ENCODE data around the gene VPS13D. TPM values are rescaled to one million over a fixed set of nuclear protein-coding genes. Genes with fewer than 3 reads are reported as not detected.
A peak's percentile ranks its signal among the peaks of the same experiment; 100 is the strongest.

VPS13D gene
- total RNA-seq, 1 experiment from 2014 or later, result 31.6 TPM

GRCh38 chr1:12502336-12503109, 272.7 kb downstream of the VPS13D start:
- no peaks in the 10 kb centered on the region for H3K9me2 ChIP-seq (ENCODE audit: insufficient read depth)
- H3K27ac ChIP-seq (ENCODE audit: low read depth, low read length), result no peak overlapping the region
- peaks cover 11 to 28% of the 10 kb centered on the region in 2 experiments for H3K4me1 ChIP-seq (ENCODE audit: control insufficient read depth in 1 of 2, insufficient read depth in 2 of 2, low read length in 2 of 2)
- H3K27me3 ChIP-seq (ENCODE audit: insufficient read depth, low read length), result no peaks in the 10 kb centered on the region
- ChIA-PET CTCF (no interaction called here), POLR2A (no interaction called here), RAD21 (ENCODE audit: low non-redundant PET in 1 of 2, low total read pairs in 2 of 2, uncharacterized antibody in 2 of 2, unreplicated experiment in 2 of 2) (interaction anchor here in 1 of 2 experiments (0.5 kb wide), 1 partner anchor 69 kb away, joined by 3 read pairs; no protein-coding TSS in a partner anchor)
- H3K79me2 ChIP-seq (ENCODE audit: insufficient read depth, low read length), result no peaks in the 10 kb centered on the region
- H4K20me1 ChIP-seq (ENCODE audit: insufficient read depth), result no peaks in the 10 kb centered on the region
- H3K9ac ChIP-seq (ENCODE audit: low read length), result peak overlapping the region; percentile 40
- intact Hi-C loops (cut with micrococcal nuclease), result no loop called here
- peak overlapping the region; percentile 73 for H3K4me2 ChIP-seq (ENCODE audit: low read length)
- no TSS peak for BruUV-seq (replicated peaks)
- no peak for TF ChIP-seq SRF (IDR thresholded peaks at IDR 0.05; ENCODE audit: low read depth)
- no peak for TF ChIP-seq FOSL1 (IDR thresholded peaks at IDR 0.05; ENCODE audit: low read depth)
- TF ChIP-seq POLR2A (IDR thresholded peaks at IDR 0.05; ENCODE audit: borderline replicate concordance, extremely low read depth, insufficient read depth, insufficient read length), result no peak
- no peak for TF ChIP-seq CBX3 (IDR thresholded peaks at IDR 0.05; ENCODE audit: low read depth)
- no peak for TF ChIP-seq ZNF274 (IDR thresholded peaks at IDR 0.05; ENCODE audit: low read depth, low read length)
- TF ChIP-seq MAX (IDR thresholded peaks at IDR 0.05), result no peak
- TF ChIP-seq ELF1 (IDR thresholded peaks at IDR 0.05; ENCODE audit: borderline replicate concordance, low read depth), result no peak
- H3K4me3 ChIP-seq (replicated peaks in 1 of 2; ENCODE audit: low read depth in 1 of 2, low read length in 2 of 2), result peak overlapping the region in 1 of 2 experiments; percentile 22; a peak in 1 of 4 replicates
- H3K36me3 ChIP-seq (ENCODE audit: control insufficient read depth in 1 of 2, insufficient read depth in 2 of 2, low read length in 2 of 2), result no peaks in the 10 kb centered on the region
- no peaks in the 10 kb centered on the region for H3K9me3 ChIP-seq (ENCODE audit: control insufficient read depth in 1 of 2, insufficient read depth in 1 of 2, low read depth in 1 of 2, low read length in 2 of 2)
- DNase-seq (ENCODE audit: low read depth, low spot score), result no peak
- no peak overlapping the region for H2AFZ ChIP-seq (ENCODE audit: low read depth, low read length, poor library complexity, severe bottlenecking)
- peak; percentile 33 for ATAC-seq

- DNase-seq (ENCODE audit: low read depth, low spot score) (no peak), ATAC-seq (no peak)
- RAD21 ChIA-PET (ENCODE audit: low non-redundant PET in 1 of 2, low total read pairs in 2 of 2, uncharacterized antibody in 2 of 2, unreplicated experiment in 2 of 2), result interaction anchor here in 1 of 2 experiments (1.3 kb wide), 1 partner anchor 116 kb away, joined by 3 read pairs; no protein-coding TSS in a partner anchor
- no peak overlapping the region for H3K9ac ChIP-seq (ENCODE audit: low read length)
- H3K9me3 ChIP-seq (ENCODE audit: control insufficient read depth in 1 of 2, insufficient read depth in 1 of 2, low read depth in 1 of 2, low read length in 2 of 2), result no peaks in the 10 kb centered on the region
- H3K4me3 ChIP-seq (replicated peaks in 1 of 2; ENCODE audit: low read depth in 1 of 2, low read length in 2 of 2), result no peak overlapping the region
- no peak overlapping the region for H3K27ac ChIP-seq (ENCODE audit: low read depth, low read length)
- POLR2A ChIA-PET, result interaction anchor here (0.8 kb wide), 1 partner anchor 12 kb away, joined by 3 read pairs; no protein-coding TSS in a partner anchor
- no peak for TF ChIP-seq POLR2AphosphoS5 (IDR thresholded peaks at IDR 0.05; ENCODE audit: low read depth, low read length)
- TF ChIP-seq RAD21 (IDR thresholded peaks at IDR 0.05; ENCODE audit: low read depth), result no peak
- no peak for TF ChIP-seq TCF7L2 (IDR thresholded peaks at IDR 0.05; ENCODE audit: borderline replicate concordance, extremely low read depth, insufficient read depth, insufficient read length)
- no peak for TF ChIP-seq SIN3A (IDR thresholded peaks at IDR 0.05; ENCODE audit: low read depth)
- TF ChIP-seq ZBTB33 (IDR thresholded peaks at IDR 0.05; ENCODE audit: extremely low read depth, insufficient replicate concordance, low read length), result no peak
- TF ChIP-seq ZNF274 (IDR thresholded peaks at IDR 0.05; ENCODE audit: low read depth, low read length), result no peak
- no peak for TF ChIP-seq SRF (IDR thresholded peaks at IDR 0.05; ENCODE audit: low read depth)
- TF ChIP-seq SP1 (IDR thresholded peaks at IDR 0.05; ENCODE audit: low read depth), result no peak
- no peak for TF ChIP-seq ELF1 (IDR thresholded peaks at IDR 0.05; ENCODE audit: borderline replicate concordance, low read depth)
- TF ChIP-seq ATF3 (IDR thresholded peaks at IDR 0.05), result no peak
- no peak for TF ChIP-seq ZFX (IDR thresholded peaks at IDR 0.05)
- no peak for TF ChIP-seq YY1 (IDR thresholded peaks at IDR 0.05; ENCODE audit: extremely low read depth, insufficient replicate concordance, low read depth, low read length)
- TF ChIP-seq JUND (IDR thresholded peaks at IDR 0.05), result no peak
- TF ChIP-seq FOSL1 (IDR thresholded peaks at IDR 0.05; ENCODE audit: low read depth), result no peak
- no peaks in the 10 kb centered on the region for H4K20me1 ChIP-seq (ENCODE audit: insufficient read depth)
- no peak overlapping the region for H2AFZ ChIP-seq (ENCODE audit: low read depth, low read length, poor library complexity, severe bottlenecking)
- H3K36me3 ChIP-seq (ENCODE audit: control insufficient read depth in 1 of 2, insufficient read depth in 2 of 2, low read length in 2 of 2), result no peaks in the 10 kb centered on the region
- no TSS peak for BruUV-seq (replicated peaks)
- H3K4me1 ChIP-seq (ENCODE audit: control insufficient read depth in 1 of 2, insufficient read depth in 2 of 2, low read length in 2 of 2), result peaks cover 11 to 28% of the 10 kb centered on the region in 2 experiments
- no peaks in the 10 kb centered on the region for H3K27me3 ChIP-seq (ENCODE audit: insufficient read depth, low read length)
- H3K79me2 ChIP-seq (ENCODE audit: insufficient read depth, low read length), result no peaks in the 10 kb centered on the region
- intact Hi-C loops (cut with micrococcal nuclease), result no loop called here
- H3K9me2 ChIP-seq (ENCODE audit: insufficient read depth), result no peaks in the 10 kb centered on the region
- H3K4me2 ChIP-seq (ENCODE audit: low read length), result no peak overlapping the region
- CTCF ChIA-PET, result no interaction called here
Measured at GRCh38 chr1:12503709-12504108, 273.9 kb downstream of the VPS13D start.

Data from HCT116 (cell line).